ENCODE results near the gene TM2D3.

- TF ChIP-seq CTCF (conservative IDR thresholded peaks at IDR 0.05), result no peak
- TF ChIP-seq EZH2 (IDR thresholded peaks at IDR 0.05; ENCODE audit: low read depth), result no peak
These were observed 10.3 kb downstream of the TM2D3 start for GRCh38 chr15:101641894-101642293.
